A673 (cell line): ENCODE measurements around the gene CARD19. TPM values are rescaled to one million over a fixed set of nuclear protein-coding genes. Genes with fewer than 3 reads are reported as not detected.

Experiments
- BruUV-seq: library from RNA; stranded (reverse); fragments of 400-500 nt; replicated peaks from 2 replicates; lab custom pipeline; 2021; lab: Mats Ljungman, UMichigan
- CTCF ChIA-PET: fragments of 300-600 bp; sonication (Branson Sonifier 250); formaldehyde crosslinking; loops from one replicate; lab custom pipeline; 2022; ENCODE audit warnings: antibody characterized with exemption; lab: Charles Lee
- POLR2A ChIA-PET: fragments of 300-600 bp; sonication (Branson Sonifier 250); formaldehyde crosslinking; loops from one replicate; lab custom pipeline; 2022; ENCODE audit warnings: antibody characterized with exemption; ENCODE audit not compliant: low non-redundant PET; lab: Charles Lee
- DNase-seq: peaks from one replicate; pipeline ENCODE4 v3.0.0-alpha.2; 2015; ENCODE audit warnings: low spot score
- H3K27ac ChIP-seq: fragments of 200-600 bp; sonication (generic); 2 replicates; pipeline ENCODE4 v1.5.1; 2016; ENCODE audit warnings: mixed run types, low read depth, mild to moderate bottlenecking, mixed read lengths, antibody characterized with exemption, low read length; ENCODE audit not compliant: poor library complexity, severe bottlenecking
- H3K27me3 ChIP-seq: fragments of 200-600 bp; sonication (generic); replicated peaks from 2 replicates; pipeline ENCODE4 v1.6.1; 2017; ENCODE audit warnings: mixed run types, low read depth, mild to moderate bottlenecking, mixed read lengths, antibody characterized with exemption, low read length; ENCODE audit not compliant: insufficient read depth, poor library complexity
- H3K36me3 ChIP-seq: fragments of 200-600 bp; sonication (generic); 2 replicates; pipeline ENCODE4 v1.6.1; 2016; ENCODE audit warnings: mixed run types, mild to moderate bottlenecking, mixed read lengths, antibody characterized with exemption, low read length; ENCODE audit not compliant: insufficient read depth, poor library complexity, severe bottlenecking
- H3K4me1 ChIP-seq: fragments of 200-600 bp; sonication (generic); 2 replicates; pipeline ENCODE4 v1.6.1; 2017; ENCODE audit warnings: mixed run types, mild to moderate bottlenecking, mixed read lengths, antibody characterized with exemption, low read length; ENCODE audit not compliant: insufficient read depth, poor library complexity, severe bottlenecking
- H3K4me3 ChIP-seq: fragments of 200-600 bp; sonication (generic); 2 replicates; pipeline ENCODE4 v1.5.1; 2016; ENCODE audit warnings: low read depth, mixed run types, mild to moderate bottlenecking, mixed read lengths, low read length; ENCODE audit not compliant: poor library complexity, severe bottlenecking
- H3K9me3 ChIP-seq: fragments of 200-600 bp; sonication (generic); 2 replicates; pipeline ENCODE4 v1.6.1; 2016; ENCODE audit warnings: mixed run types, low read depth, mild to moderate bottlenecking, mixed read lengths, antibody characterized with exemption, low read length; ENCODE audit not compliant: poor library complexity, severe bottlenecking
- EZH2 ChIP-seq: fragments of 200-600 bp; sonication (generic); IDR thresholded peaks from 2 replicates; pipeline ENCODE4 v1.6.1; 2017; ENCODE audit warnings: borderline replicate concordance, low read depth, mild to moderate bottlenecking, mixed read lengths, antibody characterized with exemption, low read length; ENCODE audit not compliant: poor library complexity, severe bottlenecking
- intact Hi-C: fragments of 100-400 bp; cut with micrococcal nuclease; formaldehyde crosslinking; loops from one replicate; pipeline ENCODE4 v1.10.0; 2022; ENCODE audit not compliant: unreplicated experiment
- total RNA-seq: library from RNA; stranded (reverse); gene quantifications from 2 replicates; pipeline ENCODE4 v1.2.3, GENCODE V29; 2021
- TF ChIP-seq, protein P1 (sequence below): fragments of 300-800, 200-600 bp; sonication (generic); conservative IDR thresholded peaks from 2 replicates; pipeline ENCODE4 v1.5.1; 2017; ENCODE audit warnings: low read depth, mild to moderate bottlenecking, antibody characterized with exemption, low read length, moderate library complexity, mixed read lengths

The CARD19 gene
- total RNA-seq, 1 experiment from 2014 or later: 12.2 TPM

DNA sequence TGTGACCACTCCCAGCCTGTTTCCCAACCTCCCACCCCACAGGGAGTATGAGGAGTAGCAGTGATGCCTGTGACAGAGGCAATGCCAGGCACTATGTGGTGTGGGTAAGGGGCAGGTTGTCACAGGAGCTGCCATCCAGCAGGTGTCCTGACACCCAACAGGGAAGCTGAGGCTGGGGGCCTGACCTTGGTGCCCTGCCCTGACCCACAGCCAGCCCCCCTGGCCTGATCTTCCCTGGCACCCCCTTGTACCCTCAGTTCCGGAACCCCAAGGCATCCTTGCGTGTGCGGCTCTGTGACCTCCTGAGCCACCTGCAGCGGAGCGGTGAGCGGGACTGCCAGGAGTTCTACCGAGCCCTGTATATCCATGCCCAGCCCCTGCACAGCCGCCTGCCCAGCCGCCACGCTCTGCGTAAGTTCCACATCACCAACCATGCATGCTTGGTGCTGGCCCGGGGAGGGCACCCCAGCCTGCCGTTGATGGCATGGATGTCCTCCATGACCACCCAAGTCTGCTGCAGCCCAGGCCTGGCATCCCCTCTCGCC lies 14.4 kb downstream of the CARD19 start:
- BruUV-seq: no TSS peak
- TF ChIP-seq, protein P1, sequence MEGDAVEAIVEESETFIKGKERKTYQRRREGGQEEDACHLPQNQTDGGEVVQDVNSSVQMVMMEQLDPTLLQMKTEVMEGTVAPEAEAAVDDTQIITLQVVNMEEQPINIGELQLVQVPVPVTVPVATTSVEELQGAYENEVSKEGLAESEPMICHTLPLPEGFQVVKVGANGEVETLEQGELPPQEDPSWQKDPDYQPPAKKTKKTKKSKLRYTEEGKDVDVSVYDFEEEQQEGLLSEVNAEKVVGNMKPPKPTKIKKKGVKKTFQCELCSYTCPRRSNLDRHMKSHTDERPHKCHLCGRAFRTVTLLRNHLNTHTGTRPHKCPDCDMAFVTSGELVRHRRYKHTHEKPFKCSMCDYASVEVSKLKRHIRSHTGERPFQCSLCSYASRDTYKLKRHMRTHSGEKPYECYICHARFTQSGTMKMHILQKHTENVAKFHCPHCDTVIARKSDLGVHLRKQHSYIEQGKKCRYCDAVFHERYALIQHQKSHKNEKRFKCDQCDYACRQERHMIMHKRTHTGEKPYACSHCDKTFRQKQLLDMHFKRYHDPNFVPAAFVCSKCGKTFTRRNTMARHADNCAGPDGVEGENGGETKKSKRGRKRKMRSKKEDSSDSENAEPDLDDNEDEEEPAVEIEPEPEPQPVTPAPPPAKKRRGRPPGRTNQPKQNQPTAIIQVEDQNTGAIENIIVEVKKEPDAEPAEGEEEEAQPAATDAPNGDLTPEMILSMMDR: no peak
- no peak for TF ChIP-seq EZH2
- POLR2A ChIA-PET: no interaction called here

DNA sequence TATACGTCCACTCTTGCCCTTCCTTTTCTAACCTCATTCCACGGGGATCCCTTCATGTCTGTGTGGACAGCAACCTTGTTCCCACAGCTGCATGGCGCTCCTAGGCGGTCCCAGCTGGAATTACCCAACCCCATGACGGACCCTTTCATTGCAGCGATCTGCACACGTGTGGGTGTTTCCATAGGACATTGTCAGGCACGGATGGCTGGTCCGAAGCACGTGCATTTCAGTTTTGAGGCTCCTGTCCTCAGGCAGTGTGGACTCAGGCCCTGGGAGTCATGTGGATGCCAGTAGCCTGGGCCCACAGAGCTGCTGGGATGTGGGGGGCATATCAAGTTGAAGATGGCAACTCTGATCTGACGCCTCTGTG lies 15.0 kb downstream of the CARD19 start:
- TF ChIP-seq, protein P1: no peak
- no peak for TF ChIP-seq EZH2
- Histone ChIP-seq H3K4me3 (no peak overlapping the region), H3K9me3 (no peaks in the 10 kb centered on the region), H3K4me1 (no peaks in the 10 kb centered on the region), H3K27me3 (no peaks in the 10 kb centered on the region), H3K27ac (no peak overlapping the region), H3K36me3 (no peaks in the 10 kb centered on the region)
- BruUV-seq: no TSS peak
- ChIA-PET POLR2A (no interaction called here), CTCF (no interaction called here)
- DNase-seq: no peak
- intact Hi-C loops: no loop called here

More for the DNA sequence above, 14.4 kb downstream of the CARD19 start:
- no peak overlapping the region for H3K27ac ChIP-seq
- intact Hi-C loops: no loop called here
- CTCF ChIA-PET: no interaction called here
- H3K4me1 ChIP-seq: no peaks in the 10 kb centered on the region
- H3K4me3 ChIP-seq: no peak overlapping the region
- H3K27me3 ChIP-seq: no peaks in the 10 kb centered on the region
- no peak for DNase-seq
- no peaks in the 10 kb centered on the region for H3K36me3 ChIP-seq
- H3K9me3 ChIP-seq: no peaks in the 10 kb centered on the region

DNA sequence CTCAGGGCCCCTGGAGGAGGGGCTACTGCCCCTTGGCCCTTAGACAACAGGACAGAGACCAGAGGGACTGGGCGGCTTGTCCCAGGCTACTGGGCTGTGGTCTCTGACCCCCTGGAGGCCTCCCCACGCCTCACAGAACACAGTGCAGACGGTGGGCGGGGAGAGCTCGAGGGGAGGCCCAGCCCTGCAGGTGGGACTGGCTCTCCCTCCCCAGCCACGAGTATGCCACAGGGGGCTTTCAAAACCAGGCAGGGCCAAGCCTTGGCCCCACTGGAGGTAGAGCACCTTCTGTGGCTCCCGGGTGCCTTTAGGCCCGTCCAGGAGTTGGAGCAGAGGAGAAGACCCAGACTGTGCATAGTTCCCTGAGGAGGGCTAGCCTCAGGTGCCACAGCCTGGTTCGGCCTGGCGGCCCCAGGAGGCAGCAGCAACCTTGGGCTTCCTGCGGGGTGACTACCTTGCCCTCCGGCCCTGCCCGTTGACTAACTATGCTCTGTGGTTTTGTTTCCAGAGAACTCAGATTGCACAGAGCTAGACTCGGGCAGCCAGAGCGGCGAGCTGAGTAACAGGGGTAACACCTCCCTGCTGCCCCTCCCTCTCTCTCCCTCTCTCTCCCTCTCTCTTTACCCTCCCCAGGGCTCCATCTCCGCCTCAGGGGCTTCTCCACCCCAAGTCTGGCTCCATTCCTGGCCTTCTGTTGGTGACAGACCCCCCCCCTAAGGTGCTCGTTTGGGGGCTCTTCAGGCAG lies 15.5 kb downstream of the CARD19 start:
- TF ChIP-seq, protein P1: no peak
- no peak for TF ChIP-seq EZH2
- Histone ChIP-seq H3K27ac (no peak overlapping the region), H3K4me3 (no peak overlapping the region), H3K4me1 (no peaks in the 10 kb centered on the region), H3K36me3 (no peaks in the 10 kb centered on the region), H3K9me3 (no peaks in the 10 kb centered on the region), H3K27me3 (no peaks in the 10 kb centered on the region)
- ChIA-PET CTCF (no interaction called here), POLR2A (no interaction called here)
- intact Hi-C loops: no loop called here
- no peak for DNase-seq
- BruUV-seq: no TSS peak
